WTC11 (cell line): ENCODE data around the gene SP140L. TPM values are rescaled to one million over a fixed set of nuclear protein-coding genes. Genes with fewer than 3 reads are reported as not detected.

ENCODE experiments used
- ATAC-seq: fragments of 200-7000 bp; cut with Tn5 transposase; 2 replicates; pipeline ENCODE4 v1.10.0; 2021; ENCODE audit warnings: mild to moderate bottlenecking, moderate library complexity
- CTCF ChIA-PET: fragments of 300-600 bp; sonication (Branson Sonifier 250); formaldehyde crosslinking; loops from one replicate; lab custom pipeline; 2021; ENCODE audit warnings: antibody characterized with exemption; lab: Charles Lee
- POLR2A ChIA-PET: fragments of 350-600 bp; sonication (Branson Sonifier 250); formaldehyde crosslinking; loops from one replicate; lab custom pipeline; 2021; ENCODE audit warnings: antibody characterized with exemption; lab: Charles Lee
- DNase-seq: peaks from one replicate; pipeline ENCODE4 v3.0.0; 2021; ENCODE audit warnings: low spot score
- H3K27ac Mint-ChIP-seq: 2 replicates; pipeline ENCODE4 v1.8.0; 2021; ENCODE audit warnings: mixed read lengths
- H3K27me3 Mint-ChIP-seq: 2 replicates; pipeline ENCODE4 v1.8.0; 2021; ENCODE audit warnings: low read depth, mild to moderate bottlenecking, moderate library complexity, mixed read lengths
- H3K36me3 Mint-ChIP-seq: 2 replicates; pipeline ENCODE4 v1.8.0; 2021; ENCODE audit warnings: mixed read lengths
- H3K4me1 Mint-ChIP-seq: 2 replicates; pipeline ENCODE4 v1.8.0; 2022; ENCODE audit warnings: mixed read lengths
- H3K4me3 Mint-ChIP-seq: 2 replicates; pipeline ENCODE4 v1.8.0; 2021; ENCODE audit warnings: mild to moderate bottlenecking, moderate library complexity, mixed read lengths
- H3K9me3 Mint-ChIP-seq: 2 replicates; pipeline ENCODE4 v1.8.0; 2021; ENCODE audit warnings: mixed read lengths
- ELF4 ChIP-seq: sonication (generic); formaldehyde crosslinking; IDR thresholded peaks from 2 replicates; pipeline ENCODE4 v1.8.1; 2022; ENCODE audit warnings: low read depth, mild to moderate bottlenecking, moderate library complexity, missing genetic modification reagents
- FOXK1 ChIP-seq: sonication (generic); formaldehyde crosslinking; IDR thresholded peaks from 2 replicates; pipeline ENCODE4 v1.8.0; 2022; ENCODE audit warnings: mild to moderate bottlenecking, moderate library complexity, missing genetic modification reagents
- GABPB1 ChIP-seq: sonication (generic); formaldehyde crosslinking; IDR thresholded peaks from 2 replicates; pipeline ENCODE4 v1.8.1; 2023; ENCODE audit warnings: mild to moderate bottlenecking, missing genetic modification reagents
- NR1H2 ChIP-seq: sonication (generic); formaldehyde crosslinking; IDR thresholded peaks from 2 replicates; pipeline ENCODE4 v1.9.0; 2021; ENCODE audit warnings: mild to moderate bottlenecking, moderate library complexity, missing genetic modification reagents
- RELA ChIP-seq: sonication (generic); formaldehyde crosslinking; IDR thresholded peaks from 2 replicates; pipeline ENCODE4 v1.8.1; 2022; ENCODE audit warnings: missing genetic modification reagents, mild to moderate bottlenecking, borderline replicate concordance
- RORB ChIP-seq: fragments of 250-450 bp; sonication (Bioruptor Pico); IDR thresholded peaks from 2 replicates; pipeline ENCODE4 v1.9.0; 2021; ENCODE audit warnings: mild to moderate bottlenecking
- SMAD3 ChIP-seq: sonication (generic); formaldehyde crosslinking; IDR thresholded peaks from 2 replicates; pipeline ENCODE4 v1.8.0; 2022; ENCODE audit warnings: missing genetic modification reagents, mild to moderate bottlenecking, borderline replicate concordance
- SOX15 ChIP-seq: fragments of 250-450 bp; sonication (Bioruptor Pico); IDR thresholded peaks from 2 replicates; pipeline ENCODE4 v1.9.0; 2021; ENCODE audit warnings: mild to moderate bottlenecking
- TEAD1 ChIP-seq: sonication (generic); formaldehyde crosslinking; IDR thresholded peaks from 2 replicates; pipeline ENCODE4 v1.8.0; 2022; ENCODE audit warnings: mild to moderate bottlenecking, missing genetic modification reagents
- ZNF317 ChIP-seq: sonication (generic); formaldehyde crosslinking; IDR thresholded peaks from 2 replicates; pipeline ENCODE4 v1.8.1; 2023; ENCODE audit warnings: low read depth, mild to moderate bottlenecking, moderate library complexity, missing genetic modification reagents, borderline replicate concordance
- total RNA-seq: library from RNA; stranded (reverse); gene quantifications from 3 replicates; pipeline ENCODE4 v1.2.3, GENCODE V29; 2021
- TF ChIP-seq, protein P1 (sequence below): sonication (generic); formaldehyde crosslinking; IDR thresholded peaks from 2 replicates; pipeline ENCODE4 v1.8.0; 2023; ENCODE audit warnings: mild to moderate bottlenecking, missing genetic modification reagents
- TF ChIP-seq, protein P2 (sequence below): sonication (generic); formaldehyde crosslinking; IDR thresholded peaks from 2 replicates; pipeline ENCODE4 v1.8.1; 2022; ENCODE audit warnings: low read depth, mild to moderate bottlenecking, moderate library complexity, missing genetic modification reagents, borderline replicate concordance
- TF ChIP-seq, protein P3 (sequence below): sonication (generic); formaldehyde crosslinking; IDR thresholded peaks from 2 replicates; pipeline ENCODE4 v1.8.1; 2023; ENCODE audit warnings: mild to moderate bottlenecking, missing genetic modification reagents, moderate library complexity
- TF ChIP-seq, protein P4 (sequence below): sonication (generic); formaldehyde crosslinking; IDR thresholded peaks from 2 replicates; pipeline ENCODE4 v1.8.0; 2022; ENCODE audit warnings: mild to moderate bottlenecking, missing genetic modification reagents
- TF ChIP-seq, protein P5 (sequence below): fragments of 250-450 bp; sonication (Bioruptor Pico); IDR thresholded peaks from 2 replicates; pipeline ENCODE4 v1.9.0; 2021; ENCODE audit warnings: mild to moderate bottlenecking
- TF ChIP-seq, protein P6 (sequence below): fragments of 250-450 bp; sonication (Bioruptor Pico); IDR thresholded peaks from 2 replicates; pipeline ENCODE4 v1.9.0; 2021; ENCODE audit warnings: moderate library complexity, mild to moderate bottlenecking, inconsistent platforms, borderline replicate concordance
- TF ChIP-seq, protein P7 (sequence below): fragments of 250-450 bp; sonication (Bioruptor Pico); IDR thresholded peaks from 2 replicates; pipeline ENCODE4 v1.9.0; 2021; ENCODE audit warnings: mild to moderate bottlenecking
- TF ChIP-seq, protein P8 (sequence below): sonication (generic); formaldehyde crosslinking; IDR thresholded peaks from 2 replicates; pipeline ENCODE4 v1.8.0; 2023; ENCODE audit warnings: missing genetic modification reagents

The SP140L gene
- total RNA-seq, 1 experiment from 2014 or later: 3.2 TPM

DNA sequence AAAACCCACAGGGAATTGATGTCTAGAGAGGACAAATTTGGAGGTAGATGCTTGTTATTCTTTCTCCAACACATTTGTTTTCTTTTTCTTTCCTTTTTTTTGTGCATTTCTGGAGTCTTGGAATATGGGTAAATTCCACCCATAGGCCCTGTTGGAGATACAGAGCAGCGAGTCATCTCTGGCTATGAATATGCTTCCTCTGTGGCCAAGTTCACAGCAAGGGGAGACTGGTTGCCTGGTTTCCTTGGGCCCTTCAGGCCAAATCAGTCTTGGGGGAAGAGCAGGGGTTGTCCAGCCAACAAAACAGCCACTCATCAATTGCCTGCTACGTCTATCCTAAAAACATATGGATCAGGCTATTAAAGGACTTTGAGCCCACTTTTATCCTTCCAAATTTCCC, 116.5 kb downstream of the SP140L start:
- H3K9me3 Mint-ChIP-seq: no peaks in the 10 kb centered on the region
- H3K27ac Mint-ChIP-seq: no peak overlapping the region
- DNase-seq (no peak), ATAC-seq (no peak)
- TF ChIP-seq SMAD3 (CRISPR knock-in tag) (no peak), SOX15 (CRISPR knock-in tag) (no peak), TEAD1 (CRISPR knock-in tag) (no peak), ZNF317 (CRISPR knock-in tag) (no peak), FOXK1 (no peak)
- TF ChIP-seq, protein P1, sequence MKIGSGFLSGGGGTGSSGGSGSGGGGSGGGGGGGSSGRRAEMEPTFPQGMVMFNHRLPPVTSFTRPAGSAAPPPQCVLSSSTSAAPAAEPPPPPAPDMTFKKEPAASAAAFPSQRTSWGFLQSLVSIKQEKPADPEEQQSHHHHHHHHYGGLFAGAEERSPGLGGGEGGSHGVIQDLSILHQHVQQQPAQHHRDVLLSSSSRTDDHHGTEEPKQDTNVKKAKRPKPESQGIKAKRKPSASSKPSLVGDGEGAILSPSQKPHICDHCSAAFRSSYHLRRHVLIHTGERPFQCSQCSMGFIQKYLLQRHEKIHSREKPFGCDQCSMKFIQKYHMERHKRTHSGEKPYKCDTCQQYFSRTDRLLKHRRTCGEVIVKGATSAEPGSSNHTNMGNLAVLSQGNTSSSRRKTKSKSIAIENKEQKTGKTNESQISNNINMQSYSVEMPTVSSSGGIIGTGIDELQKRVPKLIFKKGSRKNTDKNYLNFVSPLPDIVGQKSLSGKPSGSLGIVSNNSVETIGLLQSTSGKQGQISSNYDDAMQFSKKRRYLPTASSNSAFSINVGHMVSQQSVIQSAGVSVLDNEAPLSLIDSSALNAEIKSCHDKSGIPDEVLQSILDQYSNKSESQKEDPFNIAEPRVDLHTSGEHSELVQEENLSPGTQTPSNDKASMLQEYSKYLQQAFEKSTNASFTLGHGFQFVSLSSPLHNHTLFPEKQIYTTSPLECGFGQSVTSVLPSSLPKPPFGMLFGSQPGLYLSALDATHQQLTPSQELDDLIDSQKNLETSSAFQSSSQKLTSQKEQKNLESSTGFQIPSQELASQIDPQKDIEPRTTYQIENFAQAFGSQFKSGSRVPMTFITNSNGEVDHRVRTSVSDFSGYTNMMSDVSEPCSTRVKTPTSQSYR (CRISPR knock-in tag): no peak
- TF ChIP-seq, protein P2, sequence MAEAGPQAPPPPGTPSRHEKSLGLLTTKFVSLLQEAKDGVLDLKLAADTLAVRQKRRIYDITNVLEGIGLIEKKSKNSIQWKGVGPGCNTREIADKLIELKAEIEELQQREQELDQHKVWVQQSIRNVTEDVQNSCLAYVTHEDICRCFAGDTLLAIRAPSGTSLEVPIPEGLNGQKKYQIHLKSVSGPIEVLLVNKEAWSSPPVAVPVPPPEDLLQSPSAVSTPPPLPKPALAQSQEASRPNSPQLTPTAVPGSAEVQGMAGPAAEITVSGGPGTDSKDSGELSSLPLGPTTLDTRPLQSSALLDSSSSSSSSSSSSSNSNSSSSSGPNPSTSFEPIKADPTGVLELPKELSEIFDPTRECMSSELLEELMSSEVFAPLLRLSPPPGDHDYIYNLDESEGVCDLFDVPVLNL (CRISPR knock-in tag): no peak
- TF ChIP-seq, protein P3, sequence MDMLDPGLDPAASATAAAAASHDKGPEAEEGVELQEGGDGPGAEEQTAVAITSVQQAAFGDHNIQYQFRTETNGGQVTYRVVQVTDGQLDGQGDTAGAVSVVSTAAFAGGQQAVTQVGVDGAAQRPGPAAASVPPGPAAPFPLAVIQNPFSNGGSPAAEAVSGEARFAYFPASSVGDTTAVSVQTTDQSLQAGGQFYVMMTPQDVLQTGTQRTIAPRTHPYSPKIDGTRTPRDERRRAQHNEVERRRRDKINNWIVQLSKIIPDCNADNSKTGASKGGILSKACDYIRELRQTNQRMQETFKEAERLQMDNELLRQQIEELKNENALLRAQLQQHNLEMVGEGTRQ (CRISPR knock-in tag): no peak
- TF ChIP-seq, protein P4, sequence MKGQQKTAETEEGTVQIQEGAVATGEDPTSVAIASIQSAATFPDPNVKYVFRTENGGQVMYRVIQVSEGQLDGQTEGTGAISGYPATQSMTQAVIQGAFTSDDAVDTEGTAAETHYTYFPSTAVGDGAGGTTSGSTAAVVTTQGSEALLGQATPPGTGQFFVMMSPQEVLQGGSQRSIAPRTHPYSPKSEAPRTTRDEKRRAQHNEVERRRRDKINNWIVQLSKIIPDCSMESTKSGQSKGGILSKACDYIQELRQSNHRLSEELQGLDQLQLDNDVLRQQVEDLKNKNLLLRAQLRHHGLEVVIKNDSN: no peak
- no peaks in the 10 kb centered on the region for H3K36me3 Mint-ChIP-seq
- H3K27me3 Mint-ChIP-seq: no peaks in the 10 kb centered on the region
- H3K4me3 Mint-ChIP-seq: no peak overlapping the region
- CTCF ChIA-PET: no interaction called here
- H3K4me1 Mint-ChIP-seq: peaks cover 10% of the 10 kb centered on the region
- POLR2A ChIA-PET: no interaction called here

DNA sequence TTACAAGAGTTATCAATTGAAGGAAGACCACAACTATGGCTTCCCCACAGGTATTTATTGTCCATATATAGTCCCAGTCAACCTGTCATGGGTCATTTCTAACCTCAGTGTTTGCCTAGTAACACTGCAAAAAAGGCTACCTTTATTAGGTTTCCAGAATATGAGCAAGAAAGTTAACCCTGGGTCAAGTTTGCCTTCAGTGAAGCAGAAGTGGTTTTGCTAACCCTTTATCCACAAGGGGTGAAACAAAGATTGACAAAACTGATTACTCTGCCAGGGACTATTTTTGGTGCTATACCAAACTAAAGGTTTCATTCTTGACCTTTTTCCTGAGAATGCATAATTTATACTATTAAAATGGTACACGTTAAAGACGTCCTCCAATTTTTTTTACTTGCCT, 117.8 kb downstream of the SP140L start:
- Mint-ChIP-seq H3K4me3 (no peak overlapping the region), H3K4me1 (peaks cover 8% of the 10 kb centered on the region), H3K27me3 (no peaks in the 10 kb centered on the region), H3K36me3 (no peaks in the 10 kb centered on the region), H3K27ac (no peak overlapping the region), H3K9me3 (no peaks in the 10 kb centered on the region)
- ChIA-PET POLR2A (no interaction called here), CTCF (no interaction called here)
- TF ChIP-seq, protein P4: no peak
- no peak for TF ChIP-seq NR1H2 (CRISPR knock-in tag)
- no peak for TF ChIP-seq GABPB1 (CRISPR knock-in tag)
- TF ChIP-seq, protein P5, sequence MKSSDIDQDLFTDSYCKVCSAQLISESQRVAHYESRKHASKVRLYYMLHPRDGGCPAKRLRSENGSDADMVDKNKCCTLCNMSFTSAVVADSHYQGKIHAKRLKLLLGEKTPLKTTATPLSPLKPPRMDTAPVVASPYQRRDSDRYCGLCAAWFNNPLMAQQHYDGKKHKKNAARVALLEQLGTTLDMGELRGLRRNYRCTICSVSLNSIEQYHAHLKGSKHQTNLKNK (CRISPR knock-in tag): no peak
- DNase-seq (no peak), ATAC-seq (no peak)

DNA sequence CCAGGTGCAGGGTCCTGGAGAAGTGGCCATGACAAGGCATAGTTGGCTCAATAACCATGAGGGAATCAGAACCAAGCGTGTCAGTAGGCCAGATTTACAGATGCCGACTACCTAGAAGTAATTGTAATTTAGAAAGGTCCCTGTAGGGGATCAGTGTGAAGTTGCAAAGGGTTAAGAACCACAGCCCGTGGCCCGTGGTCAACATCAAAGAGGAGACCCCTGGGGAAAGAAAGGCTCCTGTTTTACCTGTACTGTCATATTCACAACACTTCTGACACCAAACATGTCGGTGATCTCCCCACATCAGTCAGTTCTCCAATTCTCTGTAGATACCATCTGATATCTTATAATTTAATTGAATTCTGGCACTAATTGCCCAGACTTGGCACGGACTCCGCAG, 120.0 kb downstream of the SP140L start:
- TF ChIP-seq, protein P5 (CRISPR knock-in tag): no peak
- TF ChIP-seq, protein P6, sequence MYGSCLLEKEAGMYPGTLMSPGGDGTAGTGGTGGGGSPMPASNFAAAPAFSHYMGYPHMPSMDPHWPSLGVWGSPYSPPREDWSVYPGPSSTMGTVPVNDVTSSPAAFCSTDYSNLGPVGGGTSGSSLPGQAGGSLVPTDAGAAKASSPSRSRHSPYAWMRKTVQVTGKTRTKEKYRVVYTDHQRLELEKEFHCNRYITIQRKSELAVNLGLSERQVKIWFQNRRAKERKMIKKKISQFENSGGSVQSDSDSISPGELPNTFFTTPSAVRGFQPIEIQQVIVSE (CRISPR knock-in tag): no peak
- TF ChIP-seq, protein P7, sequence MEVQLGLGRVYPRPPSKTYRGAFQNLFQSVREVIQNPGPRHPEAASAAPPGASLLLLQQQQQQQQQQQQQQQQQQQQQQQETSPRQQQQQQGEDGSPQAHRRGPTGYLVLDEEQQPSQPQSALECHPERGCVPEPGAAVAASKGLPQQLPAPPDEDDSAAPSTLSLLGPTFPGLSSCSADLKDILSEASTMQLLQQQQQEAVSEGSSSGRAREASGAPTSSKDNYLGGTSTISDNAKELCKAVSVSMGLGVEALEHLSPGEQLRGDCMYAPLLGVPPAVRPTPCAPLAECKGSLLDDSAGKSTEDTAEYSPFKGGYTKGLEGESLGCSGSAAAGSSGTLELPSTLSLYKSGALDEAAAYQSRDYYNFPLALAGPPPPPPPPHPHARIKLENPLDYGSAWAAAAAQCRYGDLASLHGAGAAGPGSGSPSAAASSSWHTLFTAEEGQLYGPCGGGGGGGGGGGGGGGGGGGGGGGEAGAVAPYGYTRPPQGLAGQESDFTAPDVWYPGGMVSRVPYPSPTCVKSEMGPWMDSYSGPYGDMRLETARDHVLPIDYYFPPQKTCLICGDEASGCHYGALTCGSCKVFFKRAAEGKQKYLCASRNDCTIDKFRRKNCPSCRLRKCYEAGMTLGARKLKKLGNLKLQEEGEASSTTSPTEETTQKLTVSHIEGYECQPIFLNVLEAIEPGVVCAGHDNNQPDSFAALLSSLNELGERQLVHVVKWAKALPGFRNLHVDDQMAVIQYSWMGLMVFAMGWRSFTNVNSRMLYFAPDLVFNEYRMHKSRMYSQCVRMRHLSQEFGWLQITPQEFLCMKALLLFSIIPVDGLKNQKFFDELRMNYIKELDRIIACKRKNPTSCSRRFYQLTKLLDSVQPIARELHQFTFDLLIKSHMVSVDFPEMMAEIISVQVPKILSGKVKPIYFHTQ (CRISPR knock-in tag): no peak
- no peak for TF ChIP-seq SOX15 (CRISPR knock-in tag)
- no peak for TF ChIP-seq NR1H2 (CRISPR knock-in tag)
- TF ChIP-seq RELA (CRISPR knock-in tag): no peak
- TF ChIP-seq, protein P4: no peak
- TF ChIP-seq, protein P8, sequence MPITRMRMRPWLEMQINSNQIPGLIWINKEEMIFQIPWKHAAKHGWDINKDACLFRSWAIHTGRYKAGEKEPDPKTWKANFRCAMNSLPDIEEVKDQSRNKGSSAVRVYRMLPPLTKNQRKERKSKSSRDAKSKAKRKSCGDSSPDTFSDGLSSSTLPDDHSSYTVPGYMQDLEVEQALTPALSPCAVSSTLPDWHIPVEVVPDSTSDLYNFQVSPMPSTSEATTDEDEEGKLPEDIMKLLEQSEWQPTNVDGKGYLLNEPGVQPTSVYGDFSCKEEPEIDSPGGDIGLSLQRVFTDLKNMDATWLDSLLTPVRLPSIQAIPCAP (CRISPR knock-in tag): no peak
- TF ChIP-seq ZNF317 (CRISPR knock-in tag): no peak
- no peak for TF ChIP-seq RORB
- TF ChIP-seq ELF4 (CRISPR knock-in tag): no peak
- no peak overlapping the region for H3K4me3 Mint-ChIP-seq
- H3K9me3 Mint-ChIP-seq: no peaks in the 10 kb centered on the region
- peaks cover 8% of the 10 kb centered on the region for H3K4me1 Mint-ChIP-seq
- H3K27me3 Mint-ChIP-seq: no peaks in the 10 kb centered on the region
- no peak overlapping the region for H3K27ac Mint-ChIP-seq
- DNase-seq: no peak
- no peak for ATAC-seq
- ChIA-PET CTCF (no interaction called here), POLR2A (no interaction called here)
- no peaks in the 10 kb centered on the region for H3K36me3 Mint-ChIP-seq
